Activated CD8-positive, alpha-beta memory T cell treated with anti-CD3 and anti-CD28 coated beads, Interleukin-2, amount 50 U/mL, for 48 hours (primary cell): ENCODE results near the gene ZNF30.
"Not testable (repeated sequence)": the region's sequence is repeated elsewhere in the genome, so short reads cannot be mapped to it uniquely, and the experiment has no call there.

ENCODE experiments used
- DNase-seq: peaks from one replicate; pipeline ENCODE4 v3.0.0-alpha.2; 2020

ZNF30 gene

DNA sequence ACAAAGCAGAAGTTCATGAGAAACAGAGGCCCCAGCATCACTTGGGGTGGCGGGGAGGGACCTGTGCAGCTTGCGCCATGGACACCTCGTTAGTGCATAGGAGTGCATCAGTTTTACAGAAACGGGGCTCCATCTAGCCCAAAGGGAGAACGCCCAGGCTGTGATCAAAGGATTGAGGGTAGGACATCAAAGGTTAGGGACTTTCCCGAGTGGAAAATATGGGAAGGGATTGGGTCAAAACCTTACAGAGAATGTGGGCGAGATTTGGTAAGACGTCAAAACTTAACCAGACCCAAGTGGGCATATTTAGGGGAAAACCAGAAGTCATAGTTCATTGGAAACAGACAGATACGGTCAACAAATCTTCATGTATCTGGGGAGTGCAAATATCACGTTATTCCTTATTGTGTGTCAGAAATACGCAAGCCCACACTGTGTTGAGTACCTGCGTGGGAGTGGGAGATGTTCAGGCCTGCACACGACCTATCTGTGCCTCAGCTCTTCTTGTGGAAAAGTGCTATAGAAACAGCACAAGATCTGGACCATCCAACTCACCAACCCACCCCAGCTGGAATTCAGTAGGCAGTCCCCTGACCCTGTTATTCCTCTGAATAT lies 64.0 kb downstream of the ZNF30 start:
- peak; percentile 78 for DNase-seq

- DNase-seq = no peak
These were observed 65.0 kb downstream of the ZNF30 start for GRCh38 chr19:34991542-34992333.

- DNase-seq = not testable (repeated sequence)
These were observed 65.9 kb downstream of the ZNF30 start for GRCh38 chr19:34992582-34992981.

GRCh38 chr19:34994286-34994642 lies 67.6 kb downstream of the ZNF30 start:
- no peak for DNase-seq
